ENCODE results near the gene WWOX.
A peak's percentile ranks its signal among the peaks of the same experiment; 100 is the strongest.
"Not testable (repeated sequence)": the region's sequence is repeated elsewhere in the genome, so short reads cannot be mapped to it uniquely, and the experiment has no call there.

WWOX gene

DNA sequence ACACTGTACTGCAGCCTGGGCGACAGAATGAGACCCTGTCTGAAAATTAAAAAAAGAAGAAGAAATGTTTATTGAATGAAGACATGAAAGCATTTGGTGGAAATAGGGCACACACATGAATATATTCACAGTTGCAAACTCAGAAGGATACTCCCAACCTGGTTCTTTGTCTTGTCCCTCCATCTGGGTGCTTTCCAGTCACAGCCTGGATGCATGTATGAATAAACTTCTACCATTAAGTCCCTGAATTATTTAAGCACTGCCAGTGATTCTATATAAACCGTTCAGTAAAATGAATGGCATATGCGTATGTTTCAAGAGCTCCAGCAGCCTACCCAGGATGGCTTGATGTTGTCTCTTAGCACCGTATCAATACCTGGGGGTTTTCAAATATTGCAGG, 591.1 kb downstream of the WWOX start:
- no peak for DNase-seq (ENCODE audit: low spot score)

DNA sequence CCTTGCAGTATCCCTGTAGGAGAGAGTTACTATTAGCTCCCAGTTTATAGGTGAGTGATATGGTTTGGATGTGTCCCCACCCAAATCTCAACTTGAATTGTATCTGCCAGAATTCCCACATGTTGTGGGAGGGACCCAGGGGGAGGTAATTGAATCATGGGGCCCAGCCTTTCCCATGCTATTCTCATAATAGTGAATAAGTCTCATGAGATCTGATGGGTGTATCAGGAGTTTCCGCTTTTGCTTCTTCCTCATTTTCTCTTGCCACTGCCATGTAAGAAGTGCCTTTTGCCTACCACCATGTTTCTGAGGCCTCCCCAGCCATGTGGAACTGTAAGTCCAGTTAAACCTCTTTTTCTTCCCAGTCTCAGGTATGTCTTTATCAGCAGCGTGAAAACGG, 592.3 kb downstream of the WWOX start:
- DNase-seq (ENCODE audit: low spot score), result not testable (repeated sequence)

DNA sequence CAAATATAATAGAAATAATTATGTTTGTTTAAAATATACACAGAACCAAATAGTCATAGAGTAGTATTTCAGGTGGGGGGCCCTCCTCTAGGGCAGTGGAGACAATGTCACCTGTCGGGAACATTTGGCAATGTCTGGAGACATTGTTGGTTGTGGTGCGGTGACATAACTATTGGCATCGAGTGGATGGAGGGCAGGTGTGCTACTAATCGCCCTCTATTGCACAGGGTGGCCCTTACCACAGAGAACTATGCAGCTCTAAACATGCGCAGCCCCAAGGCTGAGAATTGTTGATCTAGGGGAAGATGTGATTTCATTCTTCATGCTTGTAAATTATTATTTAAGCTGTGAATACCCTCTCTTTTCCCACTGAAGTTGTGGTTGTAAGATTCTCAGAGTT, 594.0 kb downstream of the WWOX start:
- no peak for DNase-seq (ENCODE audit: low spot score)

DNA sequence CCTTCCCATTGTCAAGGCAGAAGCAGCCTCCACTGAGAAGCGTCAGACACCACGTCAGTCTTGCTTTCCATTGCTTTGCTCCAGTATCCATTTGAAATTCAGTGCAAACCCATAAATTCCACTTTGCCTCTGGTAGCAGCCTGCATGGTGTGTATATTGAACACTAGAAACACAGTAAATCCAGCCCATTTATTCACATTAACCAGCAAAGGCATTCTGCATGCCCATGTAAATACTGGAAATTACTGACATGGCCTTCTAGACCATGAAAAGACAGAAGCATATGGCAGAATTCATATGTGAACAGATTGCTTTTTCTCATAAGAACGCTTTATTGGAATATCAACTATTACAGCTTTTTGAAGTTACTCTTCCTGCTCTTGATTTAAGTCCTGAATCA, 595.0 kb downstream of the WWOX start:
- DNase-seq (ENCODE audit: low spot score), result no peak

DNA sequence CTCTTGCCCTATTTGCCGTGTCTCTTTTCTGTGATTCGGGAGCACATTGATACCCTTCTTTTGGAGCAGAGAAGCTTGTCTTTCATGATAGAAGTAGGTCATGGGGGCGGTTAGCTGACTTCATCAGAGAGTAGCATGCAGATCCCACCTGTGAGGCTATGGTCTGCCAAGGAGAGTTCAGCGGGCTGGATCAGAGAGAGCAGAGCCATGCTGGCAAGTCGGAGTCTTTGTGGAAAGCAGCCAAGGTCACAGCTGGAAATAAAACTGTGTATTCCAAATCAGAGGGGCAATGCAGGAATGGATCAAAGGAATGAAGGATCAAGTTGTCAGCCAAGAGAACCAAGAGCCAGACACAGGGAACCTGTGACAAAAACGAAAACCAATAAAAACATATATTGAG, 595.9 kb downstream of the WWOX start:
- no peak for DNase-seq (ENCODE audit: low spot score)

DNA sequence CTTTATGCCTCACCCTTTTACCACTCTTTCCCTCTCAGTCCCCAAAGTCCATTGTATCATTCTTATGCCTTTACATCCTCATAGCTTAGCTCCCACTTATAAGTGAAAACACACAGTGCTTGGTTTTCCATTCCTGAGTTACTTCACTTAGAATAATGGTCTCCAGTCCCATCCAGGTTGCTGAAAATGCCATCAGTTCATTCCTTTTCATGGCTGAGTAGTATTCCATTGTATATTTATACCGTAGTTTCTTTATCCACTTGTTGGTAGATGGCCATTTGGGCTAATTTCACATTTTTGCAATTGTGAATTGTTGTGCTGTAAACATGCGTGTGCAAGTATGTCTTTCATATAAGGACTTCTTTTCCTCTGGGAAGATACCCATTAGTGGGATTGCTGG, 597.3 kb downstream of the WWOX start:
- no peak for DNase-seq (ENCODE audit: low spot score)

DNA sequence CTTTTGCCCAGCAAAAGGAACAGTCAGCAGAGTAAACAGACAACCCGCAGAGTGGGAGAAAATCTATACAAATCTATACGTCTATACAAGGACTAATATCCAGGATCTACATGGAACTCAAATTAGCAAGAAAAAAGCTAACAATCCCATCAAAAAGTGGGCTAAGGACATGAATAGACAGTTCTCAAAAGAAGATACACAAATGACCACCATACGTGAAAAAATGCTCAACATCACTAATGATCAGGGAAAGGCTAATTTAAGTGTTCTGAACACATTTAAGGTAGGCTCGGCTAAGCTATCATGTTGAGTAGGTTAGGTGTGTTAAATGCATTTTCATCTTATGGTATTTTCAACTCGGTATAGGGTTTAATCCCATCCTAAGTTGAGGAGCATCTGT, 598.0 kb downstream of the WWOX start:
- DNase-seq (ENCODE audit: low spot score), result no peak

DNA sequence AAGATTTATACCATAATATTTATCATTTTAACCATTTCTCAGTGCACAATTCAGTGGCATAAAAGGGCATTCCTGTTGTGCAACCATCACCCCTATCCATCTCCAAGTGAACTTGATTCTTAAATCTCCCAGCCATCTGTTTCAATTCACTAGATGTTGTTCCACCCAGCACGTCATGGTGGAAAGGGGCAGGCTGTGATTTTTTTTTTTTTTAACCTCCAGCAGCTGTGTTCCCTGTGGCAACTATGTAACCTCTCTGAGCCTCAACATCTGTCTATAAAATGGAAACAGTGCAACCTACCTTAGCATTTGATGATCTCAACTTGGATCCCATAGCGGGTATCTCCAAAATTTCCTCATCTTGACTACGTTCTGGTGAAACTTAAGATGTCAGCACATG, 604.5 kb downstream of the WWOX start:
- DNase-seq (ENCODE audit: low spot score), result peak; percentile 13

DNA sequence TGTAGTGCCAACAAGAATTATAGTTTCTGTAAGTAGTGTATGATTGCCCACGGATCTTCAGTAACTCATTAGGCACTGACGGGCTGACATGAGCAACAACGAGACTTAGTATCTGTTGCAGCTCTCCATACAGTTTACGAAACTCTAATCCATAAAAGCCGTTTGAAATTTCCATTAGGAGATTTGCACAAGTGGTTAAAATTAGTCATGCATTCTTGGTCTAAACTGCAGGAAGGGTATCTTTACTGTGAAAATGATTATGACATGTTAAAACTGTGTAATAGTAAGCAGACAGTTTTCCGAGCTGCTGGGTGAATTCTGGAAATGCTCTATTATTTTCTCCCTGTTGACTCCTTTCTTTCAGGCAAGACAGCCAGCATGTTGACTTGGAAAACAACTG, 605.0 kb downstream of the WWOX start:
- DNase-seq (ENCODE audit: low spot score), result peak; percentile 57

DNA sequence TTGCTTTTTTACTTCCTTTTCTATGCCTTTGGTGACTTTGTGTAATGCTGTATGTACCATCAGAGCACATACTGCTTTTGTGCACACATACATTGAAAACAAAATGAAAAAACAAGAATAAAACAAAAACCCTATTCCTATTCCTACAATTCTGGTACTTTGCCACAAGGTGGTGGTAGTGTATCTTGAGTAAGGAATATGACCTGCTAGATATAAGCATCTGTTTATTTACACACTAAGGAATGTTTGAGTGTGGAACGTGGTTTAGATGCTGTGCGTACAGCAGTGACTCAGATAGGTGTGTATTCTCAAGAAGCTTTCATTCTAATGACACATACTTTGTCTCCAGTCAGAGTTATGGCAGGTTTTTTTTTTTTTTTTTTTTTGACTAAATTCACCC, 606.2 kb downstream of the WWOX start:
- DNase-seq (ENCODE audit: low spot score), result no peak

DNA sequence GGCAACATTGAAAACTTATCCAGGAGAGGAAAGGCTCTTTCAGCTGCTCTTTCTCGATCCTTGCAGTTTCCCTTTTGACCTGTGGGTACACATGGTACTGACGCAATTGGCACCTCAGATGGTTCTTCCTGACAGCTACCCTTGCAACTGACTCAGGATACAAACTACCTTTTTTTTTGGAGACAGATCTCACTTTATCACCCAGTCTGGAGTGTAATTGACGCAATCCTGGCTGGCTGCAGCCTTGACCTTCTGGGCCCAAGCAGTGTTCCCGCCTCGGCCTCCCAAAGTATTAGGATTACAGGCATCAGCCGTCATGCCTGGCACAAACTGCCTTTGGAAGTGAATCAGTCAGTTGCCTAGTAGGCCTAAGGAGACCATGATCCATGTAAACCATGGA, 607.2 kb downstream of the WWOX start:
- DNase-seq (ENCODE audit: low spot score), result no peak

DNA sequence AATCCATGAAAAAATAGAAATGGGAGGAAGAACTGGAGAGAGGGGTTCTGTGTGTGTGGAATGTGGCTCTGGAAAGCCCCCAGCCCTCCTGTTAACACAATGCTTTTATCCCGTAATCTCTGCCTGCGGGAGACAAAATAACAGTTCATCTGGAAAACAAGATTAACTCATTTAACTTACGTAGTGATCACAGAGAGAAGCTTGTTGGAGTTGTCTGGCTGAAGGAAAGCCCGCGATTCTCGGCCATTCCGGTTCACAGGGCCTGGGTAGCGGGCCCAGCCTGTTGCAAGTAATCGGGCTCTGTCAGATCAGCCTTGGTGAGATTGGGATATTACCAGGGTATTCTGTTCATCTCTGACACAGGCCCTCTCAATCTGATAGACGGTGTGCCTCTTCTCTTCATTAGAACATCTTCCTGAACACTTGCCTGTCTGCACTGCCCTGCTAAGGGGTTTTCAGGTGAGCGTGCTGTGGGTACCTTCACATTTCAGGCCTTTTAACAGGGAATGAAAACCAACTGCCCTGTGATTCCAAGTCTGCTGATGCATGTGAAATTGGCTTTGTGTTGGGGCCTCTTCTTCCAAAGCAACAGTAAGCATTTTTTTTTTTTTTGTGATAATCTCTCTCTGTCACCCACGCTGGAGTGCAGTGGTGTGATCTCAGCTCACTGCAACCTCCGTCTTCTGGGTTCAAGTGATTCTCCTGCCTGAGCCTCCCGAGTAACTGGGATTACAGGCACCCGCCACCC, 609.9 kb downstream of the WWOX start:
- DNase-seq (ENCODE audit: low spot score), result no peak

DNA sequence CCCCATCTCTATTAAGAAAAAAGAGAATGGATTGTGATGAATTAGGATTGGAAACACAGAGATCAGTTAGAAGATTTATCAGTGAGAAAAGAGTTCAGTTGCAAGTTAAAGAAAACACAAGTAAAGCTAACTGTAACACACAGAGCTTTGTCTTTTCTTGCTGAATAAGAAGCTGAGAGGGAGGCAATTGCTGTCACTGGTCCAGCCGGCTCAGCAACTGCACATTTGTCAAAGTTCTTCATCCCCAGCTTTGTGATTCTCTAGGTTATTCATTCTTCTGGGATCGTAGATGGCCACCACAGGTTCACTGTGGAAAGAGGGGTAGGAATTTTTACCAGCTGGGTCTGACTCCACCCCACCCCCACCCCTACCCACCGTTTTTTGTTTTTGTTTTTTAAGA, 615.7 kb downstream of the WWOX start:
- DNase-seq (ENCODE audit: low spot score), result no peak

DNA sequence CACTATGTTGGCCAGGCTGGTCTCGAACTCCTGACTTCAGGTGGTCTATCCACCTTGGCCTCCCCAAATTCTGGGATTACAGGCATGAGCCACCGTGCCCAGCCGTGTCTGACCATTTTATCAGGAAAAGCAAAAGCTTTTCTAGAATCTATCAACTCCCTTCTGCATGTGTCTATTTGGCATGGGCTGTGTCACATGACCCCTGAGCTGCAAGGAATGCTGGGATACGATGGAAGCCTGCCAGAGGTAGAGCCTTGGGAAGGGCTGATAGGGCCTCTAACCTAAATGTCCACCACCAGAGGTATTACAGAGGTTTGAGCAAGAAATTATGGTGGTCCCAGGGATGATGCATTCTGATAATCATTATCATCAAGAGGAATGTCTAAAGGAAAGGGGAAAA, 616.2 kb downstream of the WWOX start:
- DNase-seq (ENCODE audit: low spot score), result no peak

DNA sequence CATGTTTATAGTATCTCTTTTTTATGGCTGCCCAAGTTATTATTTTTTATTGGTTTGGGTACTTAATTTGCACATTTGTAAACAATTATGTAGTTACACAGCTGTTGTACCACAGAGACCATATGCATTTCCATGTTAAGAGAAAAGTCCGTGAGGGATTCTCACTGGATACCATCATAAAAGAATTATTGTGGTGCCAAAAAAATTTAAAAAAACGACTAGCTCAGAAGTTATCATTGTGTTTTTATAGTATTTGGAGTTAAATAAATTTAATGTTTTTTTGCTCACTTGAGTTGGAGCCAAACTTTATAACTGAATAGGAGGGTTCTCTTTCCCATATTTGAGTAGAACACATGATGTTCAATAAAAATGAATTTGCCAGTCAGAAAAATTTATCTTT, 618.7 kb downstream of the WWOX start:
- no peak for DNase-seq (ENCODE audit: low spot score)

DNA sequence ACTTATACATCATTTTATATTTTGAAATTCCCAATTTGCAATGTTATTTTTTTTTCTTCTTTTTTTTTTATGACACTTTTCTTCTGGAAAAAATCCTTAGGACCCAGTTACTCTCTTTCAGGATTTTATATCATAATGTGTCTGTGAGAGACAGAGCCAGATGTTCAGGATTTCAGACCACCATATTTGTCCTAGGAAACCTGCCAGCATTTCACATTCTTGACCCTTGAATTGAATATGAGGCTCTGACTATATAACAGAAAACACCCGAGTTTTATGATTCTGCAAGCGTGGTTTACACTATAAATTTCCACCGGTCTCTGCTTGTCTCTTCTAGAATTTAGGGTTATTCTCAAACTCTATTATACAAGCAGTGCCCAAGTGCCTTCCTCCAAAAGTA, 621.0 kb downstream of the WWOX start:
- DNase-seq (ENCODE audit: low spot score), result no peak

DNA sequence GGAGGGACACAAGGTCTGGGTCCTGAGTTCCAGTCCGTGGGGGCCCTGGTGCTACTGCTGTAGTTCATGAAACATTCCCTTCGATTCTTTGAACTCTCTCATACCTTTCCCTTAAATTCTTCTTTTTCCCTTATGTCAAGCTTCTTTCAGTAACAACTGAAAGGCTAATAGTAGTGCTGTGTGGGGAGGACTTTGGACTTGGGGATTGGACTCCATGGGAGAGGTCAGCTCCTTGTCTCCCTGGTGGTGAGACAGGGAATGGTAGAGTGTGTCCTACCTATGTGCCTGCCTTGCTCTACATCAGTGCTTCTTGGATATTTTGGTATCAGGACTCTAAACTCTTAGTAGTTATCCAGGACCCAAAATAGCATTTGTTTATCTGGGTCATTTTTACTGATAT, 628.1 kb downstream of the WWOX start:
- DNase-seq (ENCODE audit: low spot score), result no peak

DNA sequence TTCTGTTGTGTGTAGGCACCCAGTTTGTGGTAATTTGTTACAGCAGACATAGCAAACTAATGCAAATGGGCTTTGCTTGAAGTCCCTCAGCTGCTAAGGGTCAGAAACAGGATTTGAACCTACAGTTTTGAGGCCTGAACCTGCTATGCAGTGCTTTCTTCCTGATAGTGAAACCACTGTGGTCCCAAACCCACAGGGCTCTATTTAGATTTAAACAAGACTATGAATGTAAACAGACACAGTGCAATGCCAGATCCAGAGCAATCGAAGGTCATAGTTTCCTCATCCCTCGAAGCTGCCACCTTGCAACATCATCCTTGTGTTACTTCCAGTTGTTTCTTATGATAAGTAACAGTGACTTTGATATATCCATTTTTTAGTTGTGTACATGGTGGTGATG, 630.2 kb downstream of the WWOX start:
- DNase-seq (ENCODE audit: low spot score), result no peak

DNA sequence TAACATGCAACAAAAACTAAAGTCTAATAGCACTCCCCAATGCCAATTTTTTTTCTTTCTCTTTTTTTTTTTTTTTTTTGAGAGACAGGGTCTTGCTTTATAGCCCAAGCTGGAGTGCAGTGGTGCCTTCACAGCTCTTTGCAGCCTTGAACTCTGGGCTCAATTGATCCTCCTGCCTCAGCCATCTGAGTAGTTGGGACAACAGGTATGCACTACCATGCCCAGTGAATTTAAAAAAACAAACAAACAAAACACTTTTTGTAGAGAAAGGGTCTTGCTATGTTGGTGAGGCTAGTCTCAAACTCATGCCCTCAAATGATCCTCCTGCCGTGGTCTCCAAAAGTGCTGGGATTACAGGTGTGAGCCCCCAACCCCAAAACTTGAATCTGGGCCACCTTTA, 632.3 kb downstream of the WWOX start:
- DNase-seq (ENCODE audit: low spot score), result no peak

DNA sequence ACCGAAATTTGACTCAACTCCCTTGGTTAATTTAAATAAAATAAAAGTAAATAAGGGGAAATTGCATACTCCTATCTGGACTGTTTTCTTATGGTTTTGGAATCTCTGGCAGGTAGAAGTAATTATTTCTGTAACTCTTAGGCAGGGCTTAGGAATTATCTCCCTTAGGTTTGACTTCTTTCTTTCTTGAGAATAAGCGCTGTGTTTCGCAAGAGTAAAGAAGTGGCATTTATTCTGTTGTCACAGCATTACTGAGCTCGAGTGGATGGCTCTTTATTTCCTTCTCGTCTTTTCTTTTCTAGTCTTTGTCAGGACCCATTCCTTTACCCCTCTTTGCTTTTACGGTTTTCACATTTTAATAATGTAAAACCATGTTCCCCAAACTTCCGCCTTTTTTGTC, 633.2 kb downstream of the WWOX start:
- DNase-seq (ENCODE audit: low spot score), result no peak

DNA sequence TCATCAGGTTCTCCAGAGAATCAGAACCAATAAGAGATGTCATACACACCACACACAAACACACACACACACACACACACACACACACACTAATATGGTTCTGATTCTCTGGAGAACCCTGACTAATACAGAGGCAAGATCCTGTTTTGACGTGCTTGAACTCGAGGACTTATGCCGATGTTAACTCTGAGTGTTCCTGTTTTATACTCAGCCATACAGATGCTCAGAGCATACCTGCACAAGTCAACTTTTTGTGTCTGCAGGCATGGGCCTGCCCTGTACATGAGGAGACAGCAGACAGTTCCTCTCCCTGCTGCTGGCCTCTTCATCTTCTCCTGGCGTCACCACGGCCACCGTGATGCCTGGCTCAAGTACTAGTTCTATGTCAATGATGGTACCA, 635.9 kb downstream of the WWOX start:
- DNase-seq (ENCODE audit: low spot score), result no peak

DNA sequence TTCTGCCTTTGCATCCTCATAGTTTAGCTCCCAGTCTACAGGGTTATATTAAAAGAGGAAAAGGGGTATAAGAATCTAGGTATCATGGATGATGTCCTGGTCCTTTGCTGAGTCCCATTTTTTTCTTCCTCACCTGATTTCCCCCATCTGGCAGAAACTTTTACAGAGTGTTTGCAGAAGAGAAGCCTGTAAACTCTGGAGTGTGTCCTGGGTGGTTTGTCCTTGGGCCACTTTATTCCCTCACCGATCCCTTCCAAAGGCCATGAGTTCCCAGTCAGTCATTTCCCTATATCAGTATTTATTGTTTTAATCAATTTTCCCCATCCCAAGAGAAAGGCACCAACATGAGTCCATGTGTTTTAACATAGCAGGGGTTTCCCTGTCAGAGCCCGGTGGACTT, 638.2 kb downstream of the WWOX start:
- DNase-seq (ENCODE audit: low spot score), result no peak

DNA sequence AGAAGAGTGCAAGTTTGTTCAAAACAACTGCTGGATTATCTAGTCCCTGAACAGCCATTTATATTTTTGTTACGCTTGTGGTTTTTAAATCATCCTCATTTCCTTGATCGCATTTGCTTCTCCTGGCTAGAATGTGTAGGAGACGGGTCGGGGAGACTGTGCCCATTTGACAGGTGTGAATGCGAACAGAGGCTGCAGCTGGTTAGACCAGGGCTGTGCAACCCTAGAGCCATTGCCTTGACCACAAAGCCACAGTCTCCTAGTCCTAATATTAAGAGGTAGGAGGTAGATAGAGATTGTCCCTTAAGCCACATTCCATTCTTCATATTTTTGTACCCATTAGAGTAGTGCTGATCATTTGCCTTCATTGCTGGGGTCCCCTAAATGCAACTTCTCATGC, 639.1 kb downstream of the WWOX start:
- DNase-seq (ENCODE audit: low spot score), result no peak

DNA sequence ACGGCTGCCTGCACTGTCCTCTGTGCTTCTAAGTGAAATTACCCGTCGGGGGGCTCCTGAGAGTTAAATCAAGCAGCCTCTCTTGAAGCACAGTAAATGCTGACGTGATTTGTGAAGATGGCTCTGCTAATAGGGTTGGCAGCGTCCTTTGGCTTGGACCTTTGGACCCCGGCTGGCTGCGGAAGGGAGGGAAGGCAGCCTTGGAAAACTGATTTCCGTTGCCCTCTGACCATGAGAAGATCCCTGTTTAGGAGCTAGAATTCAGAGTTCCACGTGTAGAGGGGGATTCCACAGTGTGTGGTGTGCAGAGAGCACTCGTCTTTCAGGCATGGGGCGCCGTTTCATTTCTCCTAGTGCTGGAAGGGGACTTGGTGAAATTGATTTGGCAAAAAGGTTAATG, 640.8 kb downstream of the WWOX start:
- DNase-seq (ENCODE audit: low spot score), result no peak

Data from AG08395 (cell line).